Mesenchymal stem cell (in vitro differentiated cells and primary cell): ENCODE data around the gene RBMS1.
"Not testable (repeated sequence)": the region's sequence is repeated elsewhere in the genome, so short reads cannot be mapped to it uniquely, and the experiment has no call there.

Source experiments
- DNase-seq: peaks from one replicate; pipeline ENCODE4 v3.0.0-alpha.2; 2013
- H2AFZ ChIP-seq: one replicate; pipeline ENCODE4 v1.6.1; 2013; ENCODE audit warnings: low read depth, mild to moderate bottlenecking, control low read depth, inconsistent platforms, low read length, moderate library complexity
- H2AK5ac ChIP-seq: 2 replicates; pipeline ENCODE4 v1.6.1; 2013; ENCODE audit warnings: low read length, moderate library complexity, mild to moderate bottlenecking, inconsistent platforms; ENCODE audit not compliant: severe bottlenecking
- H2BK120ac ChIP-seq: one replicate; pipeline ENCODE4 v1.6.1; 2013; ENCODE audit warnings: low read depth, mild to moderate bottlenecking, inconsistent platforms, low read length, moderate library complexity
- H2BK12ac ChIP-seq, 2 experiments: one replicate each; pipeline ENCODE4 v1.6.1; 2013; ENCODE audit warnings: inconsistent platforms in 2 of 2, low read length in 2 of 2, mild to moderate bottlenecking in 2 of 2, moderate library complexity in 2 of 2, control low read depth in 1 of 2
- H2BK15ac ChIP-seq: one replicate; pipeline ENCODE4 v1.6.1; 2013; ENCODE audit warnings: mild to moderate bottlenecking, low read depth, inconsistent platforms; ENCODE audit not compliant: poor library complexity, severe bottlenecking
- H2BK5ac ChIP-seq: 2 replicates; pipeline ENCODE4 v1.6.1; 2013; ENCODE audit warnings: low read depth, mild to moderate bottlenecking, low read length, control low read depth, inconsistent platforms; ENCODE audit not compliant: poor library complexity, severe bottlenecking
- H3K14ac ChIP-seq, 2 experiments: one replicate each; pipeline ENCODE4 v1.6.1; 2013; ENCODE audit warnings: inconsistent platforms in 2 of 2, low read length in 2 of 2, control low read depth in 1 of 2, mild to moderate bottlenecking in 1 of 2, moderate library complexity in 1 of 2
- H3K18ac ChIP-seq, 2 experiments: one replicate each; pipeline ENCODE4 v1.6.1; 2013; ENCODE audit warnings: inconsistent platforms in 2 of 2, low read length in 2 of 2, control low read depth in 1 of 2, low read depth in 1 of 2, mild to moderate bottlenecking in 1 of 2
- H3K23ac ChIP-seq, 2 experiments: one replicate each; pipeline ENCODE4 v1.6.1; 2013; ENCODE audit warnings: inconsistent platforms in 2 of 2, low read length in 2 of 2, mild to moderate bottlenecking in 2 of 2, moderate library complexity in 2 of 2, control low read depth in 1 of 2
- H3K27ac ChIP-seq: 2 replicates; pipeline ENCODE4 v1.5.1; 2013; ENCODE audit warnings: mild to moderate bottlenecking, moderate library complexity, low read length, control low read depth, inconsistent platforms; ENCODE audit not compliant: poor library complexity, severe bottlenecking
- H3K27me3 ChIP-seq, 2 experiments: 2 replicates each; pipeline versions ENCODE4 v1.6.1 to v1.7.0; 2013; ENCODE audit warnings: low read length in 2 of 2, mild to moderate bottlenecking in 2 of 2, moderate library complexity in 2 of 2, control low read depth in 1 of 2, inconsistent platforms in 1 of 2; ENCODE audit not compliant: control insufficient read depth in 1 of 2, insufficient read depth in 1 of 2
- H3K36me3 ChIP-seq, 2 experiments: 2 replicates each; pipeline versions ENCODE4 v1.6.1 to v1.7.0; 2013; ENCODE audit warnings: low read length in 2 of 2, control low read depth in 1 of 2, inconsistent platforms in 1 of 2, low read depth in 1 of 2, mild to moderate bottlenecking in 1 of 2; ENCODE audit not compliant: insufficient read depth in 2 of 2, control insufficient read depth in 1 of 2
- H3K4ac ChIP-seq, 2 experiments: one replicate each; pipeline ENCODE4 v1.6.1; 2013; ENCODE audit warnings: inconsistent platforms in 2 of 2, low read length in 2 of 2, mild to moderate bottlenecking in 2 of 2, moderate library complexity in 2 of 2, control low read depth in 1 of 2, low read depth in 1 of 2
- H3K4me1 ChIP-seq: 2 replicates; pipeline ENCODE4 v1.6.1; 2013; ENCODE audit warnings: low read depth, low read length, control low read depth; ENCODE audit not compliant: control insufficient read depth, insufficient read depth
- H3K4me2 ChIP-seq: 2 replicates; pipeline ENCODE4 v1.6.1; 2013; ENCODE audit warnings: low read length, mild to moderate bottlenecking, inconsistent platforms; ENCODE audit not compliant: poor library complexity, severe bottlenecking
- H3K4me3 ChIP-seq, 2 experiments: 2 replicates each; pipeline versions ENCODE4 v1.5.1 to v1.7.0; 2013; ENCODE audit warnings: low read length in 2 of 2, mild to moderate bottlenecking in 2 of 2, control low read depth in 1 of 2, low read depth in 1 of 2; ENCODE audit not compliant: insufficient read depth in 1 of 2
- H3K79me1 ChIP-seq: replicated peaks from 2 replicates; pipeline ENCODE4 v1.6.1; 2013; ENCODE audit warnings: mild to moderate bottlenecking, control low read depth, low read length, inconsistent platforms; ENCODE audit not compliant: poor library complexity, severe bottlenecking
- H3K9ac ChIP-seq: 2 replicates; pipeline ENCODE4 v1.7.0; 2013; ENCODE audit warnings: mild to moderate bottlenecking, low read length, moderate library complexity
- H3K9me3 ChIP-seq: 2 replicates; pipeline ENCODE4 v1.7.0; 2013; ENCODE audit warnings: mild to moderate bottlenecking, low read length; ENCODE audit not compliant: control insufficient read depth
- H4K8ac ChIP-seq: one replicate; pipeline ENCODE4 v1.6.1; 2013; ENCODE audit warnings: inconsistent platforms, mild to moderate bottlenecking, low read length, moderate library complexity
- H4K91ac ChIP-seq: one replicate; pipeline ENCODE4 v1.6.1; 2013; ENCODE audit warnings: mild to moderate bottlenecking, low read length, inconsistent platforms
- WGBS: methylation state at CpG from one replicate; pipeline ENCODE4 v1.1.7; 2013; ENCODE audit warnings: mixed read lengths; 5-methylcytosine and 5-hydroxymethylcytosine counted together

The RBMS1 gene

GRCh38 chr2:160490733-160491685 is 2.6 kb downstream of the RBMS1 start:
- Histone ChIP-seq H3K4me2 (peak overlapping the region; percentile 88), H3K4ac (no peak overlapping the region), H3K4me3 (peak overlapping the region in 1 of 2 experiments; percentile 99), H3K4me1 (peaks cover 1% of the 10 kb centered on the region), H4K8ac (no peak overlapping the region), H2BK15ac (no peak overlapping the region), H4K91ac (no peak overlapping the region), H2AK5ac (no peak overlapping the region), H3K18ac (no peak overlapping the region), H3K27ac (no peak overlapping the region), H3K9ac (peak overlapping the region; percentile 99), H3K23ac (no peak overlapping the region), H3K27me3 (no peaks in the 10 kb centered on the region), H3K14ac (no peak overlapping the region), H2AFZ (no peak overlapping the region), H3K9me3 (no peaks in the 10 kb centered on the region), H2BK5ac (no peak overlapping the region), H2BK120ac (no peak overlapping the region), H3K36me3 (peaks cover 0 to 3% of the 10 kb centered on the region in 2 experiments), H3K79me1 (no peaks in the 10 kb centered on the region), H2BK12ac (no peak overlapping the region)
- WGBS = 29% methylated on average over 4 of the region's 8 CpGs
- DNase-seq = no peak

- H3K14ac ChIP-seq = no peak overlapping the region
- DNase-seq = no peak
- H3K9me3 ChIP-seq = no peaks in the 10 kb centered on the region
- H3K79me1 ChIP-seq = peaks cover 3% of the 10 kb centered on the region
- no peaks in the 10 kb centered on the region for H3K27me3 ChIP-seq
- H3K18ac ChIP-seq = no peak overlapping the region
- H3K36me3 ChIP-seq = peaks cover 0 to 3% of the 10 kb centered on the region in 2 experiments
- no peak overlapping the region for H2BK120ac ChIP-seq
- no peak overlapping the region for H2AFZ ChIP-seq
- H2AK5ac ChIP-seq = no peak overlapping the region
- no peak overlapping the region for H3K23ac ChIP-seq
- peaks cover 1% of the 10 kb centered on the region for H3K4me1 ChIP-seq
- no peak overlapping the region for H3K4me2 ChIP-seq
- no peak overlapping the region for H4K91ac ChIP-seq
- no peak overlapping the region for H2BK12ac ChIP-seq
- H3K4ac ChIP-seq = no peak overlapping the region
- peak overlapping the region; percentile 99 for H3K9ac ChIP-seq
- WGBS = no CpG with 5 or more reads among the region's 1 CpG
- no peak overlapping the region for H2BK5ac ChIP-seq
- no peak overlapping the region for H3K27ac ChIP-seq
- peak overlapping the region in 1 of 2 experiments; percentile 99 for H3K4me3 ChIP-seq
- H4K8ac ChIP-seq = no peak overlapping the region
- no peak overlapping the region for H2BK15ac ChIP-seq
Measured at GRCh38 chr2:160489111-160489510, 4.5 kb downstream of the RBMS1 start.

GRCh38 chr2:160488289-160488688 is 5.3 kb downstream of the RBMS1 start:
- 88% methylated on average over 8 of the region's 12 CpGs for WGBS
- not testable (repeated sequence) for DNase-seq, H3K4me1 ChIP-seq, H4K8ac ChIP-seq, H3K4ac ChIP-seq, H3K27me3 ChIP-seq, H2BK5ac ChIP-seq, H3K36me3 ChIP-seq, H2AFZ ChIP-seq, H3K4me2 ChIP-seq, H2BK120ac ChIP-seq, H3K18ac ChIP-seq, H2AK5ac ChIP-seq, H3K23ac ChIP-seq, H3K27ac ChIP-seq, H2BK12ac ChIP-seq, H3K9ac ChIP-seq, H3K4me3 ChIP-seq, H3K9me3 ChIP-seq, H3K14ac ChIP-seq, H3K79me1 ChIP-seq, H4K91ac ChIP-seq, H2BK15ac ChIP-seq

GRCh38 chr2:160486341-160486740 is 7.3 kb downstream of the RBMS1 start:
- Histone ChIP-seq H3K9me3 (no peaks in the 10 kb centered on the region), H2AFZ (no peak overlapping the region), H3K4ac (no peak overlapping the region), H3K4me3 (peak overlapping the region in 1 of 2 experiments; percentile 3), H3K79me1 (peaks cover 3% of the 10 kb centered on the region), H3K4me2 (no peak overlapping the region), H4K91ac (no peak overlapping the region), H3K14ac (no peak overlapping the region), H2BK5ac (no peak overlapping the region), H2BK15ac (no peak overlapping the region), H3K36me3 (peaks cover 0 to 3% of the 10 kb centered on the region in 2 experiments), H3K27ac (no peak overlapping the region), H2AK5ac (no peak overlapping the region), H2BK120ac (no peak overlapping the region), H3K9ac (peak overlapping the region; percentile 2), H3K27me3 (no peaks in the 10 kb centered on the region), H3K18ac (no peak overlapping the region), H2BK12ac (peak overlapping the region in 1 of 2 experiments; percentile 21), H3K4me1 (peaks cover 1% of the 10 kb centered on the region), H3K23ac (no peak overlapping the region), H4K8ac (no peak overlapping the region)
- WGBS = 92% methylated on average over 1 of the region's 1 CpG
- DNase-seq = no peak
